PC-3 (cell line): ENCODE results near the gene SLC6A6.

Experiments
- EZH2 ChIP-seq: fragments of 300-600 bp; sonication (generic); IDR thresholded peaks from one replicate; pipeline ENCODE4 v1.6.1; 2017; ENCODE audit warnings: antibody characterized with exemption, mild to moderate bottlenecking, low read length; ENCODE audit not compliant: unreplicated experiment
- TF ChIP-seq, protein P1 (sequence below): fragments of 300-600 bp; sonication (generic); conservative IDR thresholded peaks from 2 replicates; pipeline ENCODE4 v1.5.1; 2017; ENCODE audit warnings: antibody characterized with exemption, low read depth, mild to moderate bottlenecking, low read length

DNA sequence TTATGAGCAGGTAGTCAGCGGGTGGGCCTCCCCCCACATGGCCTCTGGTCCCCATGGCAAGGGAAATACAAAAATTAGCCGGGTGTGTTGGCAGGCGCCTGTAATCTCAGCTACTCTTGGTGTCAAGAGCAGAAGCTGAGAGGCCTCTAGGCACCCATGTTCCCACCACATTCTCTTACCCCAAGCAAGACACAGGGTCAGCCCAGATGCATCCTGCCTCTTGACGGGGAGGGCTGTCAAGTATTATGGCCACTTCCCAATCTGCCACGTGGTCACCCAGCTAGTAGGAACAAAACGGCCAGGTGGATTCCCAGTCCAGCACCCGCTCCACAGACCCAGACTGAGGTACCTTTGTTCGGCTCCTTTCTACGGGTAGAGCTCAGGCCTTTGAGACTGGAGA lies 16.2 kb upstream of the SLC6A6 start:
- TF ChIP-seq, protein P1, sequence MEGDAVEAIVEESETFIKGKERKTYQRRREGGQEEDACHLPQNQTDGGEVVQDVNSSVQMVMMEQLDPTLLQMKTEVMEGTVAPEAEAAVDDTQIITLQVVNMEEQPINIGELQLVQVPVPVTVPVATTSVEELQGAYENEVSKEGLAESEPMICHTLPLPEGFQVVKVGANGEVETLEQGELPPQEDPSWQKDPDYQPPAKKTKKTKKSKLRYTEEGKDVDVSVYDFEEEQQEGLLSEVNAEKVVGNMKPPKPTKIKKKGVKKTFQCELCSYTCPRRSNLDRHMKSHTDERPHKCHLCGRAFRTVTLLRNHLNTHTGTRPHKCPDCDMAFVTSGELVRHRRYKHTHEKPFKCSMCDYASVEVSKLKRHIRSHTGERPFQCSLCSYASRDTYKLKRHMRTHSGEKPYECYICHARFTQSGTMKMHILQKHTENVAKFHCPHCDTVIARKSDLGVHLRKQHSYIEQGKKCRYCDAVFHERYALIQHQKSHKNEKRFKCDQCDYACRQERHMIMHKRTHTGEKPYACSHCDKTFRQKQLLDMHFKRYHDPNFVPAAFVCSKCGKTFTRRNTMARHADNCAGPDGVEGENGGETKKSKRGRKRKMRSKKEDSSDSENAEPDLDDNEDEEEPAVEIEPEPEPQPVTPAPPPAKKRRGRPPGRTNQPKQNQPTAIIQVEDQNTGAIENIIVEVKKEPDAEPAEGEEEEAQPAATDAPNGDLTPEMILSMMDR, result no peak
- no peak for TF ChIP-seq EZH2
